KOPT-K1 (cell line): ENCODE results near the gene SORBS2.

Experiments
- H3K27ac ChIP-seq: fragments of 200-600 bp; sonication (generic); 2 replicates; pipeline ENCODE4 v1.5.1; 2016; ENCODE audit warnings: antibody characterized with exemption, mild to moderate bottlenecking, low read depth, low read length; ENCODE audit not compliant: poor library complexity, severe bottlenecking
- H3K36me3 ChIP-seq: fragments of 200-600 bp; sonication (generic); 2 replicates; pipeline ENCODE4 v1.5.1; 2017; ENCODE audit warnings: antibody characterized with exemption, mild to moderate bottlenecking, low read length, moderate library complexity; ENCODE audit not compliant: insufficient read depth
- H3K9me3 ChIP-seq: fragments of 200-600 bp; sonication (generic); 2 replicates; pipeline ENCODE4 v1.5.1; 2017; ENCODE audit warnings: antibody characterized with exemption, low read length, mild to moderate bottlenecking; ENCODE audit not compliant: insufficient read depth, poor library complexity, severe bottlenecking

Gene SORBS2

DNA sequence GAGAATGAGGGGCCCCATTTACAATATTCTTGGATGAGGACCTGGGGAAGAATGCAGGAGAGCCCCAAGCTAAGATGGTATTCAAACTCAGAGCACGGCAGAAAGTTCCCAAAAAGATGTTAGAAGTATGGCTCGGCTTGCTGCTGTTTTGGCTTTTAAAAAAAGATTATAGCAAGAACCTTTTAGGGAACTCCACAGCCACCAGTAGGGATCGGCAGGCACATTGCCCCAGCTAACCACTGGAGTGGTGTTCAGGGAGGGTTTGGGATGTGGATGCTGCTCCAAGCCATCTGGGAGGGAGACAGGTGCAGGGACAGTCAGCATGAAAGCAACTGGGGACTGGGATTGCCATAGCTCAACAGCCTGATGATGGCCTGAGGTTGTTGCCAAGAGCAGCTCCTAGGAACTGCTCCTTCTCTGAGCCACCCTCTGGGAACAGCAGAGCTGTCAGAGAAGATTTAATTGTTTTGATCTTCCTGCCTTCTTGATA lies 63.0 kb downstream of the SORBS2 start:
- no peaks in the 10 kb centered on the region for H3K36me3 ChIP-seq
- H3K27ac ChIP-seq, result no peak overlapping the region
- no peaks in the 10 kb centered on the region for H3K9me3 ChIP-seq

DNA sequence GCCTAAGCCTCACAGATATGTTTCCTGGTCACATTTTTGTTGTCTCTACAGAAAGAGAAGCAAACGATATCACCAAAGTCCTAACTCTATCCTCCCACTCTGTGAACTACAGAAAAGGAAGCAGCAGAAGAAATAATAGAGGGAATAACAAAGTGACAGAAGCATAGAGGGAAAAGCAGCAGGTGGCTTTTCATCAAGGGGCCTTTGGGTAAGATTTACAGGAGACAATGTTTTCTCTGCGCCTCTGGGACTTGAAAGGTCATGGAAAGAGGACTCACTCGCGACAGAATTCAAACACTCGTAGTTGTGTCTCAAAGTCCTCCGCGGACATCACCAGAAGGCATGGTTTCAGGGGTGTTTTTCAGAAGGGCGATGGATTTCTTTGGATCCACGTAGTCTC lies 66.1 kb downstream of the SORBS2 start:
- H3K27ac ChIP-seq, result no peak overlapping the region
- no peaks in the 10 kb centered on the region for H3K36me3 ChIP-seq
- H3K9me3 ChIP-seq, result no peaks in the 10 kb centered on the region

DNA sequence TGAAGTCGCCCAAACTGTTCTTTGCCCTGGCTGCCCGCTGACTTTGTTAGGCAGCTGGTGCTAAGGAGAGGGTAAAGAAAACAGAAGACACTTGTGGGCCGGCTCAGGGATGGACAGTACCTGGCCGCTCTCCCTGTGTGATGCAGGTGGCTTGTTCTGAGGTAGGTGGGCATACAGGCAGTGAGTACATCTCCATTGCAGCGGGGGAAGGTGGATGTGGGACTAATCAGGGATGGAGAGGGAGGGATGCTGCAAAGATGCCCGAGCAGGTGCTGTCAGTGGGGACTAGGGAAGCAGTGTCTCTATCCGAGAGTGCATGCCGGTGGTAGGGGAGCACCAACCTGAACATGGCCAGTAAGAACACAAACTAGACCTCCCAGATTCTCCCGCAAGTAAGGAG lies 67.0 kb downstream of the SORBS2 start:
- Histone ChIP-seq H3K27ac (no peak overlapping the region), H3K9me3 (no peaks in the 10 kb centered on the region), H3K36me3 (no peaks in the 10 kb centered on the region)

DNA sequence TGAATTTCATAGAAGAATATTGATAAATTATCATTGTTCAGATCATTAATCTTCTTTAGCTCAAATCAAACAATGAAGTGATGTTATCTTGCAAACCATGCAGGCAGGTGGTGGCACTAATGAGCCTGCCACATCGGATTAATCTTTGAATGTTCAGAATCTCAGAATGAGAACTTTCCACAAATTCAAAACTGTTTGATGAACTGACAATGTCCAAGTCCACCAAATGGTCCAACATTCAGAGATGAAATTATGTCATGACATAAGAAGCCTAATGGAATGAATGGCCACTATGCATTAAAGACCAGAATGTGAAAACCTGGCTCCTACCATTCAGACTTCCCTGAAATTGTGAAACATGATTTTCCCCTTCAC lies 67.5 kb downstream of the SORBS2 start:
- no peak overlapping the region for H3K27ac ChIP-seq
- no peaks in the 10 kb centered on the region for H3K9me3 ChIP-seq
- no peaks in the 10 kb centered on the region for H3K36me3 ChIP-seq

DNA sequence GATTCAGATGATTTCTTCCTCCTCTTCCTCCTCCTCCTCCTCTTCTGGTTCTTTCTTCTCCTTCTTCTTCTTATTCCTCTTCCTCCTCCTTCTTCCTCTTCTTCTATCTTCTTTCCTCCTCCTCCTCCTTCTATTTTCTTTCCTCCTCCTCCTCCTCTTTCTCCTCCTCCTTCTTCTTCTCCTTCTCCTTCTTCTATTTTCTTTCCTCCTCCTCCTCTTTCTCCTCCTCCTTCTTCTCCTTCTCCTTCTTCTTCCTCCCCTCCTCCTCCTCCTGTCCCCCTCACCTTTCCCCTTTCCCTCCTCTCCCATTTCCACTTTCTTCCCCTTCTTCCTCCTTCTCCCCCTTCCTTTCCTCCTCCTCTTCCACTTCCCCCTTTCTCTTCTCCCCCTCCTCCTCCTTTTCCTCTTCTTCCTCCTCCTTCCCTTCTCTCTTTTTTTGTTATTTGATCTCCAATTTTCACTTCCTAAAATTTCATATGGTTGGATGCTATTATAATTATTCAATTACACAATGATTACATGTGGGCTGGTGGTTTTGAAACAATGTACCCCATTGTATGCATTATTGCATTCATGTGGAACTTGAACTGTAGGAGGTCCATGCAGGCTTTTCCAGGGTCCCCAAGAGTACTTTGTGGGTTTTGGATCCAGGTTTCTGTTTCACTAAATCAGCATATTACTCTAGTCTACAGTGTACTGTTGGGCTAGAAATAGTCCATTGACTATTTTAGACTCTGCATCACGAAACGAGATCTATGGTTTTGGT lies 68.1 kb downstream of the SORBS2 start:
- no peak overlapping the region for H3K27ac ChIP-seq
- H3K9me3 ChIP-seq, result no peaks in the 10 kb centered on the region

DNA sequence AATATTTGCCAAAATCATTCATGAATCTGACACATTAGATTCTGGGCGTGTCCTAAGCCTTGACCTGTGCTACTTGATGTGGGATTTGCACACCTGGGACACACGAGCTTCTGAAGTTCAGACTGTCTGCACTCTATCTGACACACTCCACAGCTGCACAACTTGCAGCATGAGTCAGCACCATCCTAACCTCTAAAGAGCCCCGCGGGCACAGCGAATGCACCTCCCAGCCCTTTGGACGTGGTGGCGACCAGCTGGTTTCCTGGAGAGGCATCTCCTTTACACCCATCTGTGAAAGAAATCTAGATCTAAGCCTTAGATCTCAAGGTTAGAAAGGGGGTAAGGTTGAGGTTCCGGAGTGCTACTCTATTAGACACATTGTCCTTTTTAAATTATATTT lies 69.2 kb downstream of the SORBS2 start:
- Histone ChIP-seq H3K9me3 (no peaks in the 10 kb centered on the region), H3K36me3 (no peaks in the 10 kb centered on the region), H3K27ac (no peak overlapping the region)

More for the DNA sequence above, 68.1 kb downstream of the SORBS2 start:
- H3K36me3 ChIP-seq, result no peaks in the 10 kb centered on the region

DNA sequence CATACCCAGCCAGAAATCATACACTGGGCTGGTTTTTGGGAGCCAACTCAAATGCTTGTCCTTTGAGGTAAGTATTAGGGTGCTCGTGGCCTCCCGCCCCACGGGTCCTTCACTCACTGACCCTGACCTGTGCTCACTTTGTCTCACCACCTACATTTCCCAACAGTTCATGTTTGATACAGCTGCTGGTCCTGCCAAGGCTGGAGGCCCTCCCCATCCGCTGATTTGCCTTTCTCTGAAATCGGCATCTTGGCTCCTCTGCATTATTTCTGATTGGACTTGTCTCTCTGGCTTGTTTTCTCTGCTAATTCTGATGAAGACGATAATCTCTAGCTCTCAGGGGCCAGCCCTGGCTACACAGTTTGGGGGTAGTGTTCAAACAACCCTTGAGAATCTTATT lies 70.2 kb downstream of the SORBS2 start:
- no peak overlapping the region for H3K27ac ChIP-seq
- H3K9me3 ChIP-seq, result no peaks in the 10 kb centered on the region
- H3K36me3 ChIP-seq, result no peaks in the 10 kb centered on the region

DNA sequence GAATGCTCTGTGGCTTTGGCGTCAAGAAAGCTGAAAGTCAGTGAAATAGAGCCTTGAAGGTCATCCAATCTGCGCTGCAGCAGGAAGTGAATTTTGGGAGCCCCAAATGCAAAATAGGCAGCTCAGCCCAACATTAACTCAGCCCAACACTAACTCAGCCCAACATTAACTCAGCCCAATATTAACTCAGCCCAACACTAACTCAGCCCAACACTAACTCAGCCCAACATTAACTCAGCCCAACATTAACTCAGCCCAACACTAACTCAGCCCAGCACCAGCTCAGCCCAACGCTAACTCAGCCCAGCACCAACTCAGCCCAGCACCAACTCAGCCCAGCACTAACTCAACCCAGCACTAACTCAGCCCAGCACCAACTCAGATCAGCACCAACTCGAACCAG lies 71.5 kb downstream of the SORBS2 start:
- no peaks in the 10 kb centered on the region for H3K9me3 ChIP-seq
- H3K36me3 ChIP-seq, result no peaks in the 10 kb centered on the region
- H3K27ac ChIP-seq, result no peak overlapping the region

DNA sequence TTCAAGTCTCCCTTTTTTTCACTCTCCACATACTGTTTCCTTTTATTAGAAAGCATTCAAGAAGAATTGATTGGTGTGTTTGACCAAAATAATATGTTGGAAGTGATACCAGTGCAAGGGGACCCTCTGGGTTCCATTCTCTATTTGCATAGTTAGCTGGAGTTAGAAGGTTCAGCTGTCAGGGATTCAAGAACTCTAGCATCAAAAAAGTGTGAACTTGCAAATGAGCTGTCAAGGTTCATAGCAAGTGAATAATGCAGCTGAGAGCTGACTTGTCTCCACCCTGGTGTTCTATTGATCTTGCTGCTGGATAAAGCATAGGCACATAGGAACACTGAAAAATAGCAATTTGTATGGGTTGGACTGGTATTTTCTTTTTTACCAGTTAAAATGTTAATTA lies 73.2 kb downstream of the SORBS2 start:
- Histone ChIP-seq H3K27ac (no peak overlapping the region), H3K9me3 (no peaks in the 10 kb centered on the region), H3K36me3 (no peaks in the 10 kb centered on the region)

DNA sequence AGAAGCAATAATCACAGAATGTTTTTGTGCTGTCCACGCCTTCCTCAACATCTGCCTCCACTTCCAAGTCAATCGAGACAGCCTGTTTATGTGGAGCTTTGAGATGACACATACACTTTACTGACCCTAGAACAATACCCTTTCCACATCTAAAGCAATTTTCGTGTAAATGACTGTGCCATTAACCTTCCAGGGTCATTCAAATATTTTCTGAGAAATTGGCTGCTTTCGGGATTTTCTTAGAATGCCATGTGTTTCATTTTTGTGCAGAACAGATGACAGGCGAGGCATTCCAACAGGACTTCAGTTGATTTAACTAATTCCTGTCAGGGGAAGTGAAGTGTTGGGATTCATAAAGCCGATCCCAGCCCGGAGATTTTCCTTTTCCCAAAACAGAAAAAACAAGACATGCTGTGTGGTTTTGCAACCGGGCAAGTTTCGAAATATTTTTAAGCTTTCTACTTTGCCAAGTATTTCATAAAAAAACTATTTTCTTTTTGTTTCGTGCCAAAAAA lies 73.9 kb downstream of the SORBS2 start:
- Histone ChIP-seq H3K36me3 (no peaks in the 10 kb centered on the region), H3K27ac (no peak overlapping the region), H3K9me3 (no peaks in the 10 kb centered on the region)

DNA sequence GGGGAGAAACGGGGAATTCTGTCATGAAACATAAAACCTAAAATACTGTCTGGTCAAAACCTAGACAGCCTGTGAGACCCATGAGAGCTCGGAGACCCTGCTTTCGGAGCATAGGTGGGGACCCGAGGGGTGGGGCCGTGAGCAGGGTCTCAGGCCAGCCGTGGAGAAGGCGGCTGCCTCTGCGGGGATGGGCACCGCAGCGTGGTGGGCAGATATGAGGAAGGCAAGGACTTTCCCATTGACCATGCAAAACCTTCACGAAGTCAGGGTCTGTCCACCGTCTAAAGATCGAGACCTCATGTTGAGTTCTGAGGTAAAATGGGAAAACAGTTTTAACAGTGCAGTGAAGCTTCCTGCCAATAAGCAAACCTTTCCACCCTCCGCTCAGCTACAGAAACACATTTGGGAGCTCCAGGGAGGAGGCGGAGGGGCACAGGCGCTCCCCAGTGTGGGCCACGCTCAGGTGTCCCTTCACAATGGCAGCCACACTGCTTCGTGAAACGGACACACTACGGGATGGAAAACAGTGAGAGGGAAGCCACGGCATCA lies 74.4 kb downstream of the SORBS2 start:
- Histone ChIP-seq H3K27ac (no peak overlapping the region), H3K36me3 (no peaks in the 10 kb centered on the region), H3K9me3 (no peaks in the 10 kb centered on the region)

DNA sequence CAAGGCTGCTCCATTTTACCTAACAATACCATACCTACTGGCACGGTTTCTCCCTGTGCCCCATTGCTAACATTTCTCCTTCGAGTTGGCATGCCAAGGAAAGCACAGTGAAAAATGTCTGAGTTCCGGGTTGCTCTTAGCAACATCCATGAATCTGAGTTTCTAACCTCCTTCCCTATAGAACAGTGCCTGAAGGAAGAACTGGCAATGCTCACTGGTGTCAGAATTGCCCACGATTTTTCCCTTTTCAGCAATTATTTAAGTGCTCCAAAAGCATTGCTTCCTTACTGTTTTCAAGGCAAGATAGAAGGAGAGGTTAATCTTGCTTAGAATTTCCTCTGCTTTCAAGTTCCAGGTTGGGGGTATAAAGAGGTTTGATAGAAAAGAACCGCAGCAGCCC lies 75.1 kb downstream of the SORBS2 start:
- Histone ChIP-seq H3K9me3 (no peaks in the 10 kb centered on the region), H3K36me3 (no peaks in the 10 kb centered on the region), H3K27ac (no peak overlapping the region)

DNA sequence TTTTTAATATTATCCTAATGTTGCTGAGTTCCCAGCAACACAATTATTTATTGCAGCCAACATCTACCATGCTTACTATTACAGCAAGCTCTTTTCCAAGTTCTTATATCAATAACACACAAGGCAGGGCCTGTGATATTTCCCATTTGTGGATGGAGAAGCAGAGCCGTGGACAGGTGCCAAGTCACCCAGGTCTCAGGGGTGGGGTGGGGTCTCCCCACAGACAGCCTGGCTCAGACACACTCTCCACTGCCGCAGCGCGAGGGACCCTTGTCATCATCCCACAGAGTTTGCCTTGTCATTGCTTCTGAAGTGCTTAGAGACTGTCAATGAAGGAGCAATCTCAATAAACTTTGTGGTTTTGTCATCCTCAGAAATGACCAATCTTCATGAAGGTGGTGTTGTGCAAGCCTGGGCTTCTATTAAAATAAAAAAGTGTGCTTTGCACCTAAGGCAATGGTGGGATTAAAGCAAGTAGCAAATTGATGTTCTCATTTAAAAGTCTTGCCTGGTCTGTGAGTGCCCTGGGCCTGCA lies 76.1 kb downstream of the SORBS2 start:
- Histone ChIP-seq H3K9me3 (no peaks in the 10 kb centered on the region), H3K36me3 (no peaks in the 10 kb centered on the region), H3K27ac (no peak overlapping the region)

DNA sequence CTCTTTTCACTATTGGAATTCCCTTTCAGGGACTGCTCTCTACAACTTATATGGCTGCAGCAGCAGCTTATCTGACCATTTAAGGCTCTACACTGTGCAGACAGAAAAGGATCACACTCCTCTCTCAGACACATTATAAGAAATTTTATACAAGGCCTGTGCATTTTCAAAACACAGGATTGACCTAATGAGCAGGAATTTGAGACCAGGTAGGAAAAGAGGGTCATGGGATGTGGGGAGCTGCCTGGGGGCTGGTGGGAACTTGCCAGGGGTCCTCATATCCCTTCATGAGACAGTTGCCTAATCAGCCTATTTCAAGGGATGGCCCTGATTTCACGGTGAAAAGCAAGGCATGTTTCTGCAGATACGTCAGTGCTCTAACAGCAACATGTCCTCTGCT lies 77.1 kb downstream of the SORBS2 start:
- Histone ChIP-seq H3K9me3 (no peaks in the 10 kb centered on the region), H3K27ac (no peak overlapping the region), H3K36me3 (no peaks in the 10 kb centered on the region)

DNA sequence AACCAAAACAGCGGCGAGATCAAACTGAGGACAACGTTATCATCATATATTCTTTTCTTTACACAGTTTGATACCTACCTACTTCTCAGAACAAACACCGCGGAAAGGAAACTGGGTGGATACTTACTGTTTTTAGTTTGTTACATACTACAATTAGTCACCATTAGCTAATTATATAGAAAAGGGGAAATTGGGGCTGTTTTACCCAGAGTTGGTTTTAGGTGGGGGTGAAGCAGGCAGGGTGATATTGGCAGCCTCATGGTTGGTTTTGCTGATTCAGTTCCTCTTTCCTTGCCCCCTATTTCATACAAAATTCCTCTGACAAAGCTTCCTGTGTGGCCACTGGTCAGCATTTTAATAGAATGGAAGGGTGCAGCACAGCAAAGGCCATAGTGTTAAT lies 77.8 kb downstream of the SORBS2 start:
- no peaks in the 10 kb centered on the region for H3K9me3 ChIP-seq
- H3K36me3 ChIP-seq, result no peaks in the 10 kb centered on the region
- no peak overlapping the region for H3K27ac ChIP-seq
